Suppressor macrophage treated with lipopolysaccharide for 4 hours (primary cell): ENCODE results near the gene PDYN.
A peak's percentile ranks its signal among the peaks of the same experiment; 100 is the strongest.

ENCODE experiments used
- DNase-seq: peaks from one replicate; pipeline ENCODE4 v3.0.0-alpha.2; 2020

PDYN gene

DNA sequence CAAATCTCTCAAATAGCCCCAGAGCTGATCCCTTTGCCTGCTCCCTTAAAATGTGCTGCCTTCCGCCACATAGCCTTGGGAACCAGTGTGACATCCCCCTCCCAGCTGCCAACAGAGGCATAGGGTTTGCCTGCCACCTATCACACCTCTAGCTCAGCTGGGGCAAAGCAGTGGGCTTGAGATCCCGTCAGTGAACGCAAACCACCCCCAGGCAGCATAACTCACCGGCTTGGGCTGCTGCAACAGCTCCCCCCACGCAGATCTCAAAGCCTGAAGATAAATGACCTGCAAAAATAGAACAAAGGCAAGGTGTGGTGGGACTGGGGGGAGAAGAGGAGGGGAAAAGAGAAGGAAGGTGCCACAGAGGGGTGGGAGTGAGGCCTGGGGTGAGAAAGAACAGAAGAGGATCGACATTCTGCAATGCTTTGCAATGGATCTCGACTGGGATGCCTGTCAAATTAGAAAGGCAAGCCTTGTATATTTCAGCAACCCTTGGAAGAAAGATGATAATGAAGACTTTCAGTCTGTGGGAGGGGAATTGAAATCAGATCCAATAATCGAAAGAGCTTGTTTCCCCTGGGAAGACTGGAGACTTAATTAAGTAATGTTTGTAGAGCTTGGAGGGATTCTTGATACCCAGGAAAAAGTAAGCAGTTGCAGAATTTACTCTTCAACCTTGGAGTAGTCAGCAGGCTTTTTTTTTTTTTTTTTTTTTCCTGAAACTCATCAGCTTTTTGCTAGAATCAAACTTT, 1.3 kb downstream of the PDYN start:
- DNase-seq: no peak

- DNase-seq: no peak
Observed at GRCh38 chr20:1987826-1988225, 6.0 kb downstream of the PDYN start.

DNA sequence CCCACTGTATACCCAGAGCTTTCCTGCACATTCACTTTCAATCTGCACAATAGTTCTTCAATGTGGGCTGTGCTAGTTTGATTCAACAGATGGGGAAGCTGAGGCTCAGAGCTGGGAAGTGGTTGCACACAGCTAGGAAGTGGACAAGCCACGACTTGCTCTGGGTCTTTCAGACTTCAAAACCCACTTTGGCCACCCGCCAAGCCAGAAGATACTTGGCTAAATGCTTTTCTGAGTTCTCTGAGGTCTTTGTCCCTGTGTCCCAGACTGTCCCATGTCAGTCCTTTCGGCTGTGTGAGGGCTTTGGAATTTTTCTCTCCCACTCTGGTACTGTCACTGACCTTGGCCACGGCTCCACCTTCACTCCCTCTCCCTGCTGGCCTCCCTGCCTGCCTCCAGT, 10.6 kb downstream of the PDYN start:
- peak; percentile 29 for DNase-seq

DNA sequence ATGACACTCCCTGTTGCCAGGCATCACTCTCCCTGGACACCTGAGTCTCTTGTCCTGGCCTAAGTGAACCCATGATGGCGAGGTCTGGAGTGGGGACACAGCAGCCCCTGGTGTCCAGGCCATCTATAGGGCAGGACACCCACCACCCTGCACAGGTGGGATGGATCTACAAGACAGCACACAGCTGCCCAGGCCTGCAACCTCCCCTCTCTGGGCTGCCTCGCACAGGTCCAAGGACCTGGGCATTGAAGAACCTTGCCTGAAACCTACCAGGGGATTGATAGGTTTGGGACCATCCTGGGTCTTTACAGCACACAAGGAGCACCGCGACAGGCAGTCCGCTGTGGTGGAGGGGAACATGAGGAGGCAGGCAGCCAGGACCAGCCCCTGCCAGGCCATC, 11.2 kb downstream of the PDYN start:
- DNase-seq: no peak

- DNase-seq: no peak
Observed at GRCh38 chr20:1979106-1979778, 14.6 kb downstream of the PDYN start.

GRCh38 chr20:1975291-1975690, 18.6 kb downstream of the PDYN start:
- DNase-seq: no peak

GRCh38 chr20:1973601-1974440, 20.0 kb downstream of the PDYN start:
- DNase-seq: no peak

DNA sequence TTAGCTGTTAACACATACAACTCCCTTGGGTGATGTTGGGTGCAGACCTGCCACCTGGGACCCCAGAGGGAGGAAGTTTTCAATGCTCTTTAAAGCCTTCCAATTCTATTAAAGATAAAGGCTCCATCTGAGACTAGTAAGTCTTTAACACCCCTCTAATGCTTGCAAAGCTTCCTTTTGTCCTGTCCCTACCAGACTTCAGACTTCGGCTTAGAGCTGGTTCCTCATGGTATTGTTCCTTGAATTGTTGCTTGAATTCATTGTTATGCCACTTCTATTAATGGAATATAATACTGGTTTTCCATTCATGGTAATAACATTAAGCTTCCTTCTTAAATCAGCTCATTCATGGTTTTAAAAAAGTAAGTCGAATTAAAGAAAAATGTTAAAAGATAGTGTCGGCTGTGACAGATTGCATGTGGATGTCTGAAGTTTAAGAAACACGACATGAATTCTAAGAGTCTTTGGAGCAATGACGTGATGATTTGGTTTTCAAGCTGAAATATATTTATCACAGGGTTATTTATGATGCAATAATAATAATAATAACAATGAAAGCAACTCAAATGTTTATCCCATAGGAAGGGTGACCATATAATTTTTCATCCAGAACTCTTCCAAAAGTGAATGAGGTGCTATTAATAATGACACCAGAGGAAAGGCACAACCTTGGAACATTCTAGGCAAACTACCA, 21.8 kb downstream of the PDYN start:
- no peak for DNase-seq

GRCh38 chr20:1968964-1969363, 24.9 kb downstream of the PDYN start:
- DNase-seq: no peak

- DNase-seq: peak; percentile 63
Observed at GRCh38 chr20:1965520-1966351, 28.1 kb downstream of the PDYN start.

DNA sequence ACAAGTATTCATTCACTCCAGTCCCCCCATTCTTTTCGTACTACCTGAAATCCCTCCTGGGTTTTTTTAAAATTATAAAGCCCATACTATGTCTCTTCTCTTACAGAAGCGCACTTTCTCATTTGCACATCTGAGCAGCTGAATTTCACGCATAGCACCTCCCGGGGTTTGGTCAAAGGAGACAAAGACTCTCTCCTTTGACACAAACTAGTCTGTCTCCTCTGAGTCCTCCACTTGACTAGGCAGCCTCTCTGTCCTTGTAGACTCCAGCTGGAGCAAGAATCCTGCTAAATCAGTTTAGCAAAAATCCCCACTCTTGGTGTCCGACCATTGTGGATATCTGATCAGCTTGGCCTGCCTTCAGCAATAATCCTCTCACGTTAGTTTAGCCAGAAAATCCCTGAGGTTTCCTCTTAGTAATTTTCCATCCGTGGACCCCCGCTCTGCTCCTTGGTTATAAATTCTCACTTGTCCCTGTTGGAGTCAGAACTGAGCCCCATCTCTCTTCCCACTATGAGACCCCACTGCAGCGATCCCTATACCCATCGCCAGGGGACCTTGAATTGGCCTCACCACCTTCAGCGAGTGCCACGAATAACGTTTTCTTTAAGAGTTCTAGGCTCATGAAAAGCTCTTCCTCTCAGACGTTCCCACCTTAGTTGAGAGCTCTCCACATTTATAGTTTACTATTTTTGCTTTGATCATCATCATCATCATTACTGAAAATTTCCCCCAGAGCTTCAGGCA, 29.0 kb downstream of the PDYN start:
- no peak for DNase-seq

DNA sequence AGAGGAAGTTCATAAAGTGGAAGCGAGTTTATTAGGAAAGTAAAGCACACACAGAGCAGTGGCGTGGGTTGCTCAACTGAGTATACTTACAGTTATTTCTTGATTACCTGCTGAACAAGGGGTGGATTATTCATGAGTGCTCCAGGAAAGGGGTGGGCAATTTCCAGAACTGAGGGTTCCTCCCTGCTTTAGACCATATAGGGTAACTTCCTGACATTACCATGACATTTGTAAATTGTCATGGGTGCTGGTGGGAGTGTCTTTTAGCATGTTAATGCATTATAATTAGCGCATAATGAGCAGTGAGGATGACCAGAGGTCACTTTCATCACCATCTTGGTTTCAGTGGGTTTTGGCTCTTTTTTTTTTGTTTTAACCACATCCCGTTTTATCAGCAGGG, 29.8 kb downstream of the PDYN start:
- peak; percentile 45 for DNase-seq

DNA sequence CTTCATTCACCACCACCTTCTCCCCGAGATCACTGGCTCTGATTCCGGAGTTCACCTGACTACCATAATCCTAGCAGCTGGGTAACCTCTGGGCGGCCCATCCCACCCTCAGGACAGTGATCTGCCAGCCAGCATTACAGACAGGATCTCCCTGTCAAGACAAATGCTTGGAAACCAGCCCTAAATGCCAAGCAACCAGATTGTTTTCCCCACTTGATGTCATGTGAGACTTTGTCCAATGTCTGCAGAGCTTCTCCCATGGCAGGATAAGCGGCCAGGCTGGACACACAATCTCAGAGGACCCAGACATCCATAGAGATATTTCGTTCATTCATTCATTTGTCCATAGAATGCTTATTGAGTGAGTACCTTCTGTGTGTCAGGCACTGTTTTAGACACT, 32.5 kb downstream of the PDYN start:
- DNase-seq: no peak

- no peak for DNase-seq
Observed at GRCh38 chr20:1959156-1959555, 34.7 kb downstream of the PDYN start.

DNA sequence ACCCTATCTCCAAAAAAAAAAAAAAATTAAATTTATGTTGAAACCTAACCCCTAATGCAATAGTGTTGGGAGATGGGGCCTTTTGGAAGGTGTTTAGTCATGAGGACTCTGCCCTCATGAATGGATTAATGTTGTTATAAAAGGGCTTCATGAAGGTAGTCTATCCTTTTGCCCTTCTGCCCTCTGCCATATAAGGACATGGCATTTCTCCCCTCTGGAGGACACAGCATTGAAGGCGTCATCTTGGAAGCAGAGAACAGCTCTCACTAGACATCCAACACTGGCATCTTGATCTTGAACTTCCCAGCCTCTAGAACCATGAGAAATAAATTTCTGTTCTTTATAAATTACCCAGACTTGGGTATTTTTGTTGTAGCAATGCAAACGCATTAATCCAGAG, 35.4 kb downstream of the PDYN start:
- no peak for DNase-seq

DNA sequence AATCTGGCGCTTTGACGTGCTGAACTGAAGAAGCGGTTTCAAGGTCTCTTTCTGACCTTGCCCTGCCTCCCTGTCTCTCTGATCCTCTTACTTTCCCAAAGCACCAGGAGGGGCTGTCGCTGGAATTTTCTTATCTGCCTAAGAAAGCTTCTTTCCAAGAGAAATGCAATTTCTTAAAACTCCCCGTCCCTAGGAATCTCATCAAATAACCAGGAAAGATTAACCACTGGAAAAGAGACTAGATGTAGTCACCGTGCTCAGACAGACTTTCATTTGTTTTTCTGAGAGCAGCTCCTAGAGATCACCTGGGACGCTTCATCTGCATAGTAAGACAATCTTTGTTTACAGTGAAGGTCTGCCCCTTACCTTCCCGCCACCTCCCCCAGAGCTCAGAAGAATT, 38.6 kb downstream of the PDYN start:
- no peak for DNase-seq

- no peak for DNase-seq
Observed at GRCh38 chr20:1953621-1954020, 40.2 kb downstream of the PDYN start.

GRCh38 chr20:1952737-1953530, 40.9 kb downstream of the PDYN start:
- DNase-seq: no peak

DNA sequence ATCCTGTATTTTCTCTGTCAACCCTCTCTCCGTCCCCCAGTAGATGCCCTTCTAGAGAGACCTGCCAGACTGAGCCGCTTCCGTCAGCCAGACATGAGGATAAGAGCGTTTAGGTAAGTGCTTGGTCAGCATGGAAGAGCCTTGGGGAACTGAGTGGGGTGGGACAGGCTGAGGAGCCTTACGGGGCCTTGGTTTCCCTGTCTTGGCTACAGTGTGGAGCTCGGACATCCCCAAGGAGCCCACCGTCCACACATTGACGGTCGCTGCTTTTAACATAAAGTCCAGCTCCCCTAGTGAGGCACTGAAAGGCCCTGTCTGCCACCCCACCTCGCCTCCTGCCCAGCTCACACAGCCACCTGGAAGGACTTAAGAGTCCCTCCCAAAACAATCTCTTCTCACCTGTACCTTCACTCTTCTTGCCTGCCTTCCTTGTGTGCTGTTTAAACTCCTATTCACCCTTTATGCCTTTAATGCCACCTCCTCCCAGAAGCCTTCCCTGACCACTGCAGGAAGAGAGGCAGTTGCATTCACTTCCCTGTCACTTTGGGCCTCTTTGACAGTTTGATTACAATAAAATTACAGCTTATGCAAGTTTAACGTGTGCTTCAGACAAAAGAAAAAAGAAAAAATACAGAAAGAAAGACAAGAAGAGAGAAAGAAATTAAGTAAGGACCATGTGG, 42.3 kb downstream of the PDYN start:
- DNase-seq: no peak

GRCh38 chr20:1950836-1951235, 43.0 kb downstream of the PDYN start:
- no peak for DNase-seq
